Myocyte (in vitro differentiated cells): ENCODE data around the gene KAZN. TPM values are rescaled to one million over a fixed set of nuclear protein-coding genes. Genes with fewer than 3 reads are reported as not detected.

Experiments used
- DNase-seq: peaks from one replicate; pipeline ENCODE4 v3.0.0-alpha.2; 2012; ENCODE audit warnings: low read depth
- total RNA-seq: library from RNA; depleted of rRNA; stranded (reverse); fragments of >200 nt; gene quantifications from 2 replicates; pipeline ENCODE4 v1.2.3, GENCODE V29; 2014

Gene KAZN
- total RNA-seq, 1 donor from 2014 or later = 15.0 TPM

DNA sequence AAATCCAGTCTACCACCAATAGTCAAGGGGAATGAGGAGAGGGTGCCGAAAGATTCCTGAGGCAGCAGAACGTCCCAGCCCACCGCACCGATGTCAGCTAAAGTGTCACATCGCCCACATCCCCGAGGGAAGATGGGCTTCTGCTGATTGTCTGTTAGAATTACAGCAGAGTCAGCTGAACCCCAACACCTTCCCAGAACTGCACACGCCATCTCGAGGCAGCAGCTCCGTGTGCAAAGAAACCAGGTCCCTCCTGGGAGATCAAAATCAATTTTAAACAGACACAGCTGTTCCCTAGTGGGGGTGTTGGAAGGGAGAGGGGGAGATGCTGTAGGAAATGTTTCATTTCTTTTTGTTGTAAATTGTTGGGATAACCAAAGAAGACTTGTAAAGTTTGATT is 12.8 kb upstream of the KAZN start:
- no peak for DNase-seq

DNA sequence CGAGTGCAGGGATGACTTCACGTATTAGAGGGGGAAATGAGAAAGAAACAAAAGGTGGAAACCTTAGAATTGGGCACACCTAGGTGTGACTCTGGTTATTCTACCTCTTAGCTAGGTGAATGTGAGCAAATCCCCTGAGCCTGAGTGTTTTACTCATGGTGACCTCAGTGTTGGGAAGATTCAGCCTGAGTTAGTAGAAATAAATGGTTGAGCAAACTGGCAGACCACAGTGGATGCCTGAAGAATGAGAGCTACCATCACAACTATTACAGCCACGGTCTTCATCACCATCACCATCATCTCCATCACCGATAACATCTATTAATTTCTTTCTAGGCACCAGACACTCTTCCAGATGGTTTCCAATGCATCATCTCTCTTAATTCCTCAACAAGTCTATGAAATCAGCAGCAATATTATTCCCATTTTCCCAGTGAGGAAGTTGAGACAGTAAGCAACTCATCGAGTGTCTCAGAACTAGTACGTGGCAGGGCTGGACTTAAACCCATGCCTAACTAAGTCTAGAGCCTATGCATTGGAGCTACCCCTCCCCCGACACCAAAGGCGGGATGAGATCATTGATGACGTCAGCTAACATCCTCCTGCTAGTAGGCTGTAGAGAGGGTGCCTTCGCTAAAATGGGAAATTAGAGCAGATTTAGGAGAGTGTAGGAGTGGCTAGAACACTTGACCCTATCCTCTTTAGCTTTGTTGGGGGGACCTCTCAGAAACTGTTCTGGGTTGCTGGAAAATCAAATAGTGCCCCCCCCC is 7.9 kb upstream of the KAZN start:
- no peak for DNase-seq

DNA sequence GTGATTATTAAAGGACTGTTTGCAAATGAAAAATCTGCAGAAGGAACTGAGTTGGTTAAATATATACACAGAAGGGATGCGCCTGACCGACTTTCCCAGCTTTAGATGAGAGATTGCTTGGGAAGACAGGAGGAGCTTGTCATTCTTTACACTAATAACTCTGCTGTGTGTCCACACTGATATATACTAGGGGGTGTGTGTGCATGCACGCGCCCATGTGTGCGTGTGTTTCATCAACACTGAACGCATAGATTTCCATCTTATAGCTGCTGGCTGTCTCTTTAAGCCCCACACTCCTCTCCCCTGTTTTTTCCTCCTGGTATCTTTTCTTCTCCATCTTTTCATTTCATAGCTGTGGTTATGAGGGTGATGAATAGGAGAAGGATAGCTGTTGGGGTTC is 6.9 kb upstream of the KAZN start:
- DNase-seq = no peak

DNA sequence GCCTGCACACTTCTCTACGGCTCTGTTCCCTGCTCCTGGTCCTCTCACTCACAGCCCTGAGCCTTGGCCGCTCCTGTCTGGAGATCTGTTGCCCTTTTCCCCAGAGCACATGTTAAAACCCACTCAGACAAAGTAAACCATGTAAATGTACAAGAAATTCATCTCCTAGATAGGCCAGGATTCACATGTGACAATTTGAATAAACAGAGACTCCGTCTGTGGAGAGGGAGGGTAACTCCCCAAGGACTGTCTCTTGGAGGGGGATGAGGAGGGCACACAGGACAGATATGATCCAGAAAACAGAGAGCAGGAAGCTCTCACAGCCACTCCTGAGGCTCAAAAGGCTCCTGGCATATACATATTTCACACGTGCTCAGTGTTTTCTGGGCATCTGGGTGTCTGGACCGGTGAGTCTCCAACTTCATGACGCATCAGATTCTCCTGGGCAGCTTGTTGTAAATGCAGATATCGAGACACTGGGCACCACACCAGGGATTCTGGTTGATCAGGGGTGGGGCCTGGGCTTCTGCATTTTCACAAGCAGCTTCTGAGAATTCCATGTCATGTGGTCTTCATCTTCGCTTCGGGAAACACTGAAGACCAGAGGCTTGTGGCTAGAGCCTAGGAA is 6.4 kb upstream of the KAZN start:
- DNase-seq = no peak

DNA sequence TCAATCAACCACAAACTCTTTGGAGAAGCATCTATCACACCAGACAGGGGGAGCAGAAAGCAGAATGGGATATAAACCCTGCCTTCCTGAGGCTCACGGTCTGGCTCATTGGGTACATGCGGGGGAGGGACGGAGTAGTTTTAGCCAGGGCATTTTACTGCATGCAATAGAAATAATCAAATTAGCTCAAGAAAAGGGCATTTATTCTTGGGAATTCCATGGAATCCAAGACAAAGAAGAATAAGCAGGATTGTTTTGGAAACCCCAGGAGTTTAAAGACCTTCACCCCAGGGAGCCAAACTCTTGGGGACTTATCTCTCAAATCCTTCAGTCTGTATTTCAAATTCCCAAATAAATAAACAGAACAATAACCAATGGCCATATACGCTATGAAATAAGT is 5.2 kb upstream of the KAZN start:
- no peak for DNase-seq

DNA sequence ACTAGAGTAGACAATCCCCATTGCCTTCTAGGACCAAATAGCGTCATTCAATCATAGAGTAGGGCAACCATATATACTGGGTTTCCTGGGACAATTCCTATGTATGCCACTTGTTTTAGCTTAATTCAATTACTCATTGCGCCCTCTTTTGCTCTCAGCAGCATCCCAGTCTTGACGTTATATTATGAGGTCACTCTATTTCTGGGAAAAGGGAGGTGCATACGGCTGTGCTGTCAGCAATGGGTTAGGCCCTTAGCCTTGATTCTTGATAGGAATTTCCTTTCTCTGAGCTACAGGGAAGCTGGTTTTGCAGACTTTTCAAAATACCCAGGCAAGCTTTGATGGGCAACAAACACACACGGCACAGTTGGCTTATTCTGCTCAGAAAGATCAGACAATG is 4.4 kb upstream of the KAZN start:
- no peak for DNase-seq

DNA sequence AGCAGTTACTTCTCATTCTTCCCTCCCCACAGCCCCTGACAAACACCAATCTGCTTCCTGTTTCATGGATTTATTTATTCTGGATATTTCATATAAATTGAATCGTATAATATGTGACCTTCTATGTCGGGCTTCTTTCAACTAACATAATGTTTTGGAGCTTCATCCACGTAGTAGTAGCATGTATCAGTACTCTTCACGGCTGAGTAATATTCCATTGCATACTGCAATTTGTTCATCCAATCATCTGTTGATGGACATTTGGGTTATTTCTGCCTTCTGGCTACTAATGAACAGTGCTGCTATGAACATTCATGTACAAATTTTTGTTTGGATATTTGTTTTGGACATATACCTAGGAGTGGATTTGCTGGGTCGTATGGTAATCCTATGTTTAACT is 1.9 kb upstream of the KAZN start:
- DNase-seq = no peak

DNA sequence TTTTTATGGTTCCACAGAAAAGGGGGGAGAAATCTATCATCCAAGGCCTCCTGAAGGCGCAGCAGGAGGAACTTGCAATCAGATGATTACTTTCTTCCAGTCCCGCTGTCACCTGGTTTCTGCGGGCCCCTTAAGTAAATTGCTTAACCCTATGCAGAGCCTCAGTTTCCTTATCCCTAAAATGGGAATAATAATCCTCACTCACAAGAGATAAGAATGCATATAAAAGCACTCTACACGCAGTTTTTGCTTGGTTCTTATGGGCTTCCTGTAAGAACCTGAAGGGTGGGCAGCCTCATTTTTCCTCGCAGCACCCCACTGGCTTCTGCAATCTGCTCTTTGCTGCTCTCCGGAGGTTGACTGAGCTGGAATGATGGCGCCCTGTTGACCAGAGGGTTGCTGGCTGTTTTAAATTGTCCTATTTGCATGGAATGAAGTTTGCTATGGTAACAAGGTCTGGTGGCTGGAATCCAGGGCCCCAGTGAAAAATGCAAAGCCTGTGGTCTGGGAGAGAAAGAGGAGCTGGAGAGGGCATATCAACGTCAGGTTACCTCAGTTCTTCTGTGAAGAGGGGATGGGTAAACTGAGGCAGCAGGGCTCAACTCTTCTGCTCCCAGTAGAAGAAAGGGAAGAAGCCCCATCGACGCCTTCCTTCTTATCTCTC is 1.0 kb upstream of the KAZN start:
- no peak for DNase-seq

DNA sequence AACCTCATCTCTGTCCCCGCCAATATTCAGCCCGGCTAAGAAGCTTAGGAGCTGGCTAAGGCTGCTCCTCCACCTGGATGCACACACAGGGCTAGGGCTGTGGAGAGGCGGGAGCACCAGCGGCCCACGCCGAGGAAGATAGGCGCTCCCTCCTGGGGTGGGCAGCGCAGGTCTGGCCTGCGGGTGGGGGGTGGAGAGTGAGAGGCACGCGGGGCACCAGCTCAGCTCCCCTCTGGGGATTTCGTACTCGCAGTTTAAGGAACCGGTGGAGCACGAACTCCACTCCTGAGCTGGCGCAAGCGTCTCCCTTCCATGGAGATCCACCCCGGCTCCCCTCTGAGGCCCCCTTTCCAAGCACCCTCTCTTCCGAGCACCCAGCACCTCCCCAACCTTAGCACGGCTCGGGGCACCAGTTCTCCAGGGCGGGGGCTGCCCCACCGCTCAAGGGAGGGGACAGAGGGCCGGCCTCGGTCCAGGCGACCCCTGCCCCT is 433 bp upstream of the KAZN start:
- DNase-seq = no peak

DNA sequence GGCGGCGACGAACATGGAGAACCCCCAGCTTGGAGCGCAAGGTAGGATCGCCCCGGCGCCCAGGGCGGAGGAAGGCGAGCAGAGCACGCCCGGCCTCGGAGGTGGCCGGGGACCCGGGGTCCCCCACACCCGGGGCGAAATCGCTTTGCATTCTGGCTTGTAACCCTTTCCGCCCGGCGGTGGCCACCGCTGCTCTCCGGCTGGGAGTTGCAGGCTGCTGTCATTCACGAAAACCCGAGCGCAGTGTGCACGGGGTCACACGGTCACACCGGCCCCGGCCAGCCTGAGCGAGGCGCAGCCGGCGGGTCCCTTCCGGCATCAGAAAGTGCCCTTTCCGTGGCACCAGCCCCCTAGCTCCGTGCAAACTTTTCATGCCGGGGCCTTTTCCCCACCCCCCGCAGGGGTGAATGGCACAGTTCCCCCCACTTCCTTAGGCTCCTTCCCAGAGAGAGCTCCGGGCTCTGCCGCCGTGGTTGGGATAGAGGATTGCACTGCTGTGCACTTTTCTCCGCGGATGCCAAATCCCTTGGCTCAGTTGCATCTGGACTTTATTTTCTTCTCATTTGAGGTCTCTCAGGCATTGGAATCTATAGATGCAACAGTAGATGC is 802 bp downstream of the KAZN start:
- no peak for DNase-seq

DNA sequence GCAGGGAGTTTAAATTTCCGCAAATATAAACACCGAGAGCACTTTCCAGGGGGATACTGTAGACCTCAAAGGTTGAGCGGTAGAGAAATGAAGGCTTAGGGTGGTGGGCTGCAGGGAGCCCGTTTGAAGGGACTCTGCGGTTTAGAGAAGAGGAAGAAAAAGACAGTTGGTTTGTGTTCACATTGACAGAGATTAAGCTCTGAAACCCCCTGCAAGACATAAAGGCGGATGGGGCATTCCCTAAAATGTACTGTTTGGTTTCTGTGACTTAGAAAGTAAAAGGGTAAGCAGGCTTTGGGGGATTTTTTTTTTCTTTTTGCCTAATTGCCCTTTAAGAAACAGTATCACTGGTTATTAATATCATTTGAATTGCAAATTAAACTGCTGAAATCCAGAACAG is 1.3 kb downstream of the KAZN start:
- DNase-seq = no peak

DNA sequence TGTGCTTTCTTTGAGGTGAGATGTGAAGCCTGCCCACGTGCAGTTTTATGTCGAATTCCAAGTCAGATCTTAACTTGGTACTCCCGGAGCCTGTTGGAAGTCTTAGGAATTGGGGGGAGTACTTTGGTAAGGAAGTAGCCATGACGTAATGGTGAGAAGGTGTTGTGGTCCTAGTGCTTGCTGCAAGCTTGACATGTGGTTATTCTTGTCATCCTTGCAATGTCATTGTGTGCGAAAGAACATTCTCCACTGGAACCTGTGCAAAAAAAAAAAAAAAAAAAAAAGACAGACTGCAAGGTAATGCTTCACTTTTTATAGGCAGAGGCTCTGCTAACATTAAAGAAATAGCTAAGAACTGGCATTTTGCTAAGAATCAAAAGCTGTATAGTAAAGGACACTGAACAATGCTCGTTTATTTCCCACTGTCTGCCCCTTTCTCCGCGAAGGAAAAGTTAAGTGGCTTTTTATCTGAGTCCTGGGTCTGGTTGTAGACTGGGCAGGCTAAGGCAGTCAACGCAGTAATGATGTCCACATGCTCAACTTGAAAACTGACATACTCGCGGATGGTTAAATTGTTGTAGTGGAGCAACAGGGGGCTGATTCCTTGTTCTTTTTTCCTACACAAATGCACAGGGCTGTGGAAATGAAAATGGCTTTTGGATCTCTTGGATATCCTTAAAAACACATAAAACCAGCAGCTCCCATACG is 2.1 kb downstream of the KAZN start:
- no peak for DNase-seq

DNA sequence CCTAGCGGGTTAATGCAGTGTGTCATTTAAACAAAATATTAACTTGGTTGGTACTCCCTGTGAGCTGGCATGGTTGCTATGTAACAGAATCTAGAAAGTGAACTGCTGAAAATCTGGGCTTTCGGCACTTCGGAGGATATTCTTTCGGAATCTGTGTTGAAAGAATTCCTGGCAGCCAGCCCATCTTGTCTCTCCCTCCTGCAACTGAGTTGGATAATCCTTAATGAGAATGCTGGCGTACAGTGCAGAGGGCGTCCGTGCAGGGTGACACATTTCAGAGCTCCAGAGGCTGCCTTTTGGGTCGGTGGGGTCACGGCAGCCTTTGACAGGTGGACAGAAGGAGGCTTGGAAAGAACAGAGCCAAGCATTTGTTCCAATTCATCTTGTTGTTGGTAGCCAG is 3.7 kb downstream of the KAZN start:
- peak; percentile 26 for DNase-seq

DNA sequence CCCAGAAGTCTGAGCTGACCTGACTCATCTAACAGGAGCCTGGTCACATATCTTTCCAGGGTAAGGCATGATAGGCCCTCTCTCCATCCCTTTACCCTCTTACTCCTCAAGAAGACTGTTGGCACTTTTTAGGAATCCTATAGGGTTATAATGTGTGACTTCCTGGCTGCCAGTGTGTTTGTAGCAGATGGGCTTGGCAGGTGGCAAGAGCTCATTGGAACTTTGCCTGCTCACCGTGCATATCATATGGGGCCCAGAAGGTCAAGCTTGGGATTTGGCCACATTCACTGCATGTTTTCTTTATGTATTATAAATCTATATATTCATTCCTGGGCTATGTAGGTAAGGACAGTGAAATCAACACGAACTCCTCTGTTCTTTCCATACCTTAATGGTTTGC is 5.2 kb downstream of the KAZN start:
- DNase-seq = no peak

DNA sequence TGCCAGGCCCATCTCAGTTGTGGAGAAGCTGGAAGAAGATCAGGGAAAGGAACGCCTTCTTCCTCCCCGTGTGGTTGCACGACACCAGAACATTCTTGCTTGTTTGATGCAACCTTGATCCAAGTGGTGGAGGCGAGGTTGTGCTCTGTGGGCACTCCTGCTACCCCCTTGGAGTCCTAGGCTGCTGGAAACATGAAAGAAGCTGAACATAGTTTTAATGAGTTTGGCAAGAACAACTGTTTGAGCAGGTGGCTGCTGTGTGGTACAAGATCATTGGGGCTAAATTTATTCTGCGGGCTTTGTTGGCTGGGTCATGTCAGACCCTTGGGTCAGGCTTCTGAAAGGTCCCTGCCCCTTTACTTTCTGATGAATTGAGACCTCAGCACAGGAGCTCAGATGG is 5.9 kb downstream of the KAZN start:
- peak; percentile 16 for DNase-seq

DNA sequence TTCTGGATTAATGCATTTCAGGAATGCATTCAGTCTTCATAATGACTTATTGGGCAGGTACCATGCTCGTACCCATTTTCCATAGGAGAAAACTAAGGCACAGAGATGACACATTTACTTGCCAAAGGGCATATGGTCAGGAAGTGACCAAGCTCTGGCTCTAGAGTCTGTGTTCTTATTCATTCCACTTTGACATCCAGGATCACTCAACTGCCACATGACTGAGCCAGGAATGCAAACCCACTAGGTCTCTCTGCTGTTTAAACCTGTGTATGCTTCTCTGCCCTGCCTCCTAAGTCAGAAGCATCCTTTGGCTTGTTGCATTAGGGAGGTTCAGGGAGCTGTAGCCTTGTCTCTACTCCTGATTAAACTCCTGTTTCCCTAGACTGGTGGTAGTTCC is 7.5 kb downstream of the KAZN start:
- no peak for DNase-seq

DNA sequence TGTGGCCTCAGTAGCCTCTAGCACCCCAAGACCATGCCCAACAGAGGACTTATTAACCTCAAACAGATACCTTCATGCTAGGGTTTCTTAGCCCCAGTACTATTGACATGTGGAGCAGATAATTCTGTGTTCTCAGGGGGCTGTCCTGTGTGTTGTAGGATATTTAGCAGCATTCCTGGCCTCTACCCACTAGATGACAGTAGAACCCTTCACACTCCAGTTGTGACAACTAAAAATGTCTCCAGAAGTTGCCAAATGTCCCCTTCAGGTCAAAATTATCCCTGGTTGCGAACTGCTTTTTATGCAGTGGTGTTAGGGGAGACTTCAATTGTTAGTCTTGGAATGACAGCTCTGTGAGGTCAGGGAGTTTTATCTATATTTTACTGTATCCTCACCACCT is 8.1 kb downstream of the KAZN start:
- no peak for DNase-seq

DNA sequence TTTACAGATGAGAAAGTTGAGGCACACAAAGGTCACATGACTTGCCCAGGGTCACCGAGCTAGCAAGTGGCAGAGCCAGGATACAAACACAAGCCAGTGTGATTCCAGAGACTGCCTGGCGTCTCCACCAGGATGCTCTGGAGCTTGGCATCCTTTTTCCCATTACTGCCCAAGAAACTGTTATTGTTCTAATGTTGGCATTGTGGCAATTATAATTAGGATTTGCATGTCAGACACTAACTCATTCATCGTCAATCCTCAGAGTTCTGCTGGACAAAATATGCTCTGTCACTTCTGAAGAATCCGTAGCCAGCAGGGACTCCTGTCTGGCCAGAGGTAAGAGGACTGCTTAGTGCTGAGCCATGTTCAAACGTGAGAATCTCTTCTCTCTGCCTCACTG is 8.8 kb downstream of the KAZN start:
- no peak for DNase-seq

DNA sequence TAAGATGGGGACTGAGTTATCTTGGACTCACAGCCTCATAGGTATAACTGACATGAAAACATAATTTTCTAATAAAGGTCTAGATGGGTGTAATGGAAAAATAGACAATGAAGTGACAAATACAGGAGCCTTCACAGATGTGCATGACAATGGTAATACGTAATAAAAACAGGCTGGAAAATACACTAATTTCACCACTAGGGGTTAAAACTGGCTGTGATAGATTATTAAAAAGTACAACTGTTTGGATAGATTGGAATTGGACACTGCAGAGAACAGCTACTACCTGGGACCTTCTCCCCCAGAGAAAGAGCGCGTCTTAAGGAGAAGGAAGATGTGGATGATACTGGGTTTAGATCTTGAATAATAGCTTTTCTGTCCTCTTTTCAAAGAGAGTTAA is 9.8 kb downstream of the KAZN start:
- no peak for DNase-seq

DNA sequence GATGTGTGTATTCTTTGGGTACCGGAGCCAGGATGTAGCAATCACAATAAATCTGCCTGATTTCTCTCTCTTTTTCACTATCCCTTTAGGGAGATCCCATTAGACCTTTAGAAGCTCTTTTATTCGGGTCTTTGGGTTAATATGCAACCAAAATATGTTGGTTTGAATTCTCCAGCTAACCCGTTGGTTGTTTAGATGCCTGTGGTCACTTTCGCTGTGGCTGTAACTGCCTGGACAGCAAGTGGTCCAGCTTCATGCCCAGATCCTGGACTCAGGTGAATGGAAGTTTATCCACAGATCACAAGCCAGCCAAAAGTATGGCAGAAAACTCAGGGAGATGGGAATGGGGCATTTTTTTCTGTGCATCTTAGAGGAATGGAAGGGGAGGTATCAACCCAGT is 12.3 kb downstream of the KAZN start:
- DNase-seq = no peak

DNA sequence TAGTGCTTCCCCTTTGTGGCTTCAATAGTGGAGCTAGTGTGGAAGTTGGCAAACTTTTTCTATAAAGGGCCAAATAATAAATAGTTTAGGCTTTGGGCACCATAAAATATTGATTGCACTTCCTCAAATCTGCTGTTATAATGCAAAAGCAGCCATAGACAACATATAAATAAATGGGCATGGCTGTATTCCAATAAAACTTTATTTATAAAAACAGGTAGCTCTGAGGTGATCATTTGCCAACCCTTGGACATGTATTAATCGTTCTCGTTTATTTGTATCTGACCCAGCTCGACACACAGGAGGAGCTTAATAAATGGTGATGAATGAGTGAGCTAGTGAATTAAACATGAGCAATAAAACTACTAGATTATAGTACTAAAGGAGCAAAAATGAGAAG is 13.3 kb downstream of the KAZN start:
- DNase-seq = no peak

DNA sequence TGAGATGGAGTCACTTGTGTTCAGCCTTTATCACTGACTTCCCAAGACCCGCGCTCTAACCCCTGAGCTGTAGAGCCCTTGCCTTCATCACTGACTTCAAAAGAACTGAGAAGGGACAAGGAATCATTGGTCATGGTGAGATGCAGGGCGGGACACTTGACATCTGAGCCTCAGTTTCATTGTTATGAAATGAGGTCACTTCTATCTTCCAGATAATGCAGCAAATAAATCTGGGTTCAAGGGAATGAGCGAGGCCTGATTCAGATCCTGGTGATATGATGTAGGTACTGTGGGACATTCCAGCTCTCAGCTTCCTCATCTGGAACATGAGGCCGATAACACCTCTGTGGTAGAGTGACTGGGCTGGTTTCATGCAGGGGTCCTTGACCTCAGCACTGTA is 13.8 kb downstream of the KAZN start:
- DNase-seq = no peak
